ENCODE measurements around the gene NAT10.
A peak's percentile ranks its signal among the peaks of the same experiment; 100 is the strongest.
"Not testable (repeated sequence)": the region's sequence is repeated elsewhere in the genome, so short reads cannot be mapped to it uniquely, and the experiment has no call there.

The NAT10 gene

DNA sequence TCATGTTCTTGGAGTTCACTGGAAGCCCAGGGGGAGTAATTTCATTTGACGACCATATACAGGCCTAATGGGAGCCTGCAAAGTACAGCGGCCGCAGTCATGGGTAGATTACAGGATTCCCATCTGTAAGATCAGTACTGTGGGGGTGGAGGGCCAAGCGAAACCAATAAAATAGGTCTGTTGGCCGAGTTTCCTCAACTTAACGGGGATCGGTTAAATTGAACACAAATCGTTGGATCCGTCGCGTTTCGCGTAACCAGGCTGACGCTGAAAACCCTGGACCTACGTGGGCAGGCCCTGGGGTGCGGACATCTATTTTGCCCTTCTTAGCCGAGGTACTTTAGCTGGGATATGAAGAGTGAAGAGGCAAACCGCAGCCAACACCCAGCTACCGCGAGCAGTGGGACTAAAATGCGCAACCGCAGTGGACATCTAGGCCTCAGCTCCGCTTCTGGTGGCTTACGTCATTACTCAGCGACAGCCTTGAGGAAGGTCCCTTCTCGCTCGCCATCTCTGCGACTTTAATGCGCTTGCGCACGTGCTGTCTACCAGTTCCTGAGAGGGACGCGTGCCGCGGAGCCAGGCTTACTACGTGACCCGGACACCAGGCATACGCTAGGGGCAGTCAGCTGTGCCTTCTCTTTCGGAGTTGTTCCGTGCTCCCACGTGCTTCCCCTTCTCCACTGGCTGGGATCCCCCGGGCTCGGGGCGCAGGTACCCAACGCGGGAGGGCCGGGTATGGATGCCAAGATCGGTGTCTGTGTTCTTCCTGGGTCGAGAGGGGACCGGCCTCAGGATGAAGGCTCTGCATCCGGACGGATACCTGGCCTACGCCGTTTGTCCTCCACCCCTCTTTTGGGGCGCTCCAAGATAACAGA is at the start of gene NAT10:
TSS of gene NAT10 (plus strand) at position 551 of the 878 bp plus-strand sequence. CDS start 2,597 bp downstream, outside the sequence.
- DNase-seq: peak; percentile 90 to 96 (median 94)

DNA sequence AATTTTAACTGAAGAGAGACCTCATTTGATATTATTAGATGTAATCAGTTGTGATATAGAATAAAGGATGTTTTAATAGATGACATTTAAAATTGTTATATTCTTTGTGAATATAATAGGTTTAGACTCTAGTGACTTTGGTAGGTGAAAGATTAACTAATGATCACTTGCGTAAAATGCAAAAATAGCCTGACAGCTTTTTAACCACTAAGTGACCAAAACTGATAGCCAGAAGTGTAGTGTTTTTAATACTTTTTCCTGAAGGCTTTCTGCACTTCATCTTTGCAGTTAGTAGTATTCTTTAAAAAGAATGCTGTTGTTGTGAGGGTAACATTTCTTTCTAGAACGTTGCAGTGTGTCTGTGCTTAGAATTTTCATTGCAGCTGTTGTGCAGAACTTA is 48.8 kb upstream of the NAT10 start:
- no peak for DNase-seq

DNA sequence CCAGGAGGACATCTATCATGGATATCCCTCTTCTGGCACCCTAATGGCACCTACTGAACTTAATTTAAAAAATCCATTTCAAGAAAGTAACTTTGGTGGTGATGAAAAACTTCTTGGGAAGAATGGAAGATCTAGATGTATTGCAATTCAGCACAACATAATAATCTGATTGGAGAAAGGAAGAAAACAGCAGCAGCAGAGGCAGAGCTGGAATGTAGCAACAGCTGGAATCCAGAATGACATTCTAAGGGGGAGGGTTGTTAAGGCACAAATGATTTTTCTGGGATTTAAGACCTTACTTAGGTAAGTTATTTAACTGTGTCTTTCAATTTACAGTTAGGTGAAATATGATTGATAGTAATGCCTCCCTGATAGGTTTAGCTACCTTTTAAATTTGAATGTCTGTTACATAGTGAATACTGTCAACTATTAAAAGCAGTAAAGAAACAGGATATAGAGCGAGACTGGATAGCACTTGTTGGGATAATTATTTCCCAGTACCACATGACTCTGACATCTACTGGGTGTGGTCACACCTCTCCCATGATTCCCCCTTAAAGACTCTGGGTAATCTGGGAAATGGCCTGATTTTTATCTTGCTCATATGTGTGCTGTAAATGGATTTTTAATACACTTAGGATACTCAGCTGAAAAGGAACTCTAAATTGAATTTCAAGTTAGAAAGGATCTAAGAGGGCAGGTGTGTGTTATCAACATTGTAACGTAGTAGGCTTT is 42.2 kb upstream of the NAT10 start:
- no peak for DNase-seq

DNA sequence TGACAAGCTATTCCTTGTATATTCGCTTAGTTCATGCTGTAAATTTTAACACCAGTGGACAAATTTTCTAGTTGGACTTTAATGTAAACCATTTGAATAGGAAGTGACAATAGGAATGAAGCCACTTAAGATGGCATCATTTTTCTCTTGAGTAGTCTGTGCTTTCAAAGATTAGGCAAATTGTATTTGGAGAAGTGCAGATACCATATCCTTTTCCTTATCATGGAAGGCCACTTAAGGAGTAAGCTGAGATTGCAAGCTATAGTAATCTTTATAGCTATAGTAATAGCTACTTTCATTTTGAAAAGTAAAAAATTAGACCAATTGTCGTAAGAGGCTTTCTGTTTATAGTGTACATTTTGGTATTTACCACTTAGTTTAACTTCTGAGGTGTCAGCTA is 41.1 kb upstream of the NAT10 start:
- no peak for DNase-seq

DNA sequence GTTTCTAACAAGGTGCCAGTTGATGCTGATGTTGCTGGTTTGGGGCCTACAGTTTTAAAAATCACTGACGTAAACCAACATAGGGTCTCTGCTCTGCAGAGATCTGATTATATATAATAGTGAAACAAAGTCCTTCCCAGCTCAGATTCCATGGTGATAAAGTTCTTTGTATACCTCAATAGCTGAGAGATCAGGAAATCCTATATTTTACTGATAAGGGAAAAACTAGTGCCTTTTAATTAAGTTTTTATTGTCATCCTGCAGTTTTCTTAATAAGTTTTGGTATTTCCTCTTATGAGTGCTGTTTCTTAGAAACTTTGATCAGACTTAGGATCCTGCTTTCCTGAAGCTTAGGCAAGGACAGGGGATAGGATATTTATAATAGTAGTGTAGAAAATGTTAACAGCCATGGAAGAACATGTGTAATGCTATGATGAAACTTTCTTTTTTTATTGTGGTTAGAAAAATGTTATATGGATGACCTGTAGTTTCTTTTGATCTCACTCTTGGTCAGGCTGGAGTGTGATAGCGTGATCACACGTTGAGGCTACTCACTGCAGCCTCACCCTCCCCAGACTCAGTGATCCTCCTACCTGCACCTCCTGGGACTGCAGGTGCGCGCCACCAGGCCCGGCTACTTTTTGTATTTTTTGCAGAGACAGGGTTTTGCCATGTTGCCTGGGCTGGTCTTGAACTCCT is 39.8 kb upstream of the NAT10 start:
- no peak for DNase-seq

DNA sequence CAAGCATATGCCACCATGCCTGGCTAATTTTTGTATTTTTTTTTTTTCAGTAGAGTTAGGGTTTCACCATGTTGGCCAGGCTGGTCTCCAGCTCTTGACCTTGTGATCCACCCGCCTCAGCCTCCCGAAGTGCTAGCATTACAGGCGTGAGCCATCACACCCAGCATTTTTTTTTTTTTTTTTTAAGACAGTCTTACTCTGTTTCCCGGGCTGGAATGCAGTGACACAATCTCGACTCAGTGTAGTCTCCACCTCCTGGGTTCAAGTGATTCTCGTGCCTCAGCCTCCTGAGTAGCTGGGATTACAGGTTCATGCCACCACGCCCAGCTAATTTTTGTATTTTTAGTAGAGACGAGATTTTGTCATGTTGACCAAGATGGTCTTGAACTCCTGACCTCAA is 38.7 kb upstream of the NAT10 start:
- DNase-seq: not testable (repeated sequence)

DNA sequence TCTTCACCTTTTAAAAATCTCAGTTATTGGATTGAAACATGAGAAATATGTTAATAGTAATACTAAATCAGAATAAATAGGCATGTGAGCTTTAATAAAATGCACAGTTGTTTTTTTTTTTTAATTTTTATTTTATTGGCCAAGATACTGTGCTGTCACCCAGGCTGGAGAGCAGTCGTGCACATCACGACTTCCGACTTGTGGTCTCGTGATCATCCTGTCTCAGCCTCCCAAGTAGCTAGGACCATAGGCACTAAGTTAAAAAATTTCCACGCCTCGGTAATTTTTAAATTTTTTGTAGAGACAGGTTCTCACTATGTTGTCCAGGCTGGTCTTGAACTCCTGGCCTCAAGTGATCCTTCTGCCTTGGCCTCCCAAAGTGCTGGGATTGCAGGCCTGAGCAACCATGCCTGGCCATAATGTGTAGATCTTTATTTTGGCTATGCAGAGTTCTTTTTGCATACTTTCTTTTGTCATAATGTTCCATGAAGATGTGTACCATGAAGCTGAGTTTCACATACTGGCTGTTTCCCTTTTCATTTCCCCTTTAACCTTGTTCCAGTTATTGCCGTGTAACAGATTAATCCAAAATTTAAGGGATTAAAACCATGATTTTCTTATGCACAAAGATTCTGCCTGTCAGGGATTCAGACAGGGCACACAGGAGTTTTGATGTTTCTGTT is 37.9 kb upstream of the NAT10 start:
- no peak for DNase-seq

DNA sequence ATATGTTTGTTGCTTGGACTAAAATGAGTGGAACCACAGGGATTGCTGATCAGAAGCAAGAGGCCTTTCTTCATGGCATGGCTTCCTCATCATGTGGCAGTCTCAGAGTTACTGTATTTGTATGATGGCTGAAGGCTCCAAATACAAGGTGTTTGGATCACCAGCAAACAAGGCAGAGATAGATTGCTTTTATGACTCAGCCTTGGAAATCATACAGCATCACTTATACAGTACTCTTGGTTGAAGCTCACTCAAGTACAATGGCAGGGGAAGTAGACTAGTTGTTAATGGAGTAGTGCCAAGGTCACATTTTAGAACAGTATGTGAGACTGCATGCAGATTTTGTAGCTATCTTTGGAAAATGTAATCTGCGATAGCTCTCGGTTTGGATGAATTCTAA is 37.3 kb upstream of the NAT10 start:
- no peak for DNase-seq

DNA sequence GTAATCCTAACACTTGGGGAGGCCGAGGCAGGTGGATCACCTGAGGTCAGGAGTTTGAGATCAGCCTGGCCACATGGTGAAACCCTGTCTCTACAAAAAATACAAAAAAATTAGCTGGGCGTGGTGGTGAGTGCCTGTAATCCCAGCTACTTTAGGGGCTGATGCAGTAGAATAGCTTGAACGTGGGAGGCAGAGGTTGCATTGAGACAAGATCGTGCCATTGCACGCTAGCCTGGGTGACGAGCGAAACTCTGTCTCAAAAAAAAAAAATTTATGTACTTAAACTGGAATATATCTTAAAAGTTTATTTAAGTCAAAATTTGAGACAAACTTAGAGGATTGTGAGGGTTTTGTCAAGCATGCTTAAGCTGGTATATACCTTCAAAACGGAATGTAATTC is 34.1 kb upstream of the NAT10 start:
- not testable (repeated sequence) for DNase-seq

DNA sequence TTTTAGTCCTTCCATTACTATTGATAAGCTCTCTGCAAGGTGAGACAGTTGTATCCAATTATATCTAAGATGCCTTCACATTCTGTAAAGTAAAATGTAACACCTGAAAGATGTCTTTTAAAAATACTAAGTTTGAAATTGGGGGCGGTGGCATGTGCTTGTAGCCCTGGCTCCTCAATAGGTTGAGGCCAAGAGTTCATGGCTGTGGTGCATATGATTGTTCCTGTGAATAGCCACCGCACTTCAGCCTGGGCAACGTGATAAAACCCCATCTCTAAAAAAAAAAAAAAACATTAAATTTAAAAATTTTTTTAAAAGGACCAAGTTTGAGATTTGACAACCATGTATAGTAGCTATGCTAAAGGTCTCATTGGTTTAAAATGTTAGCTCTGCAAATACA is 33.4 kb upstream of the NAT10 start:
- DNase-seq: no peak

DNA sequence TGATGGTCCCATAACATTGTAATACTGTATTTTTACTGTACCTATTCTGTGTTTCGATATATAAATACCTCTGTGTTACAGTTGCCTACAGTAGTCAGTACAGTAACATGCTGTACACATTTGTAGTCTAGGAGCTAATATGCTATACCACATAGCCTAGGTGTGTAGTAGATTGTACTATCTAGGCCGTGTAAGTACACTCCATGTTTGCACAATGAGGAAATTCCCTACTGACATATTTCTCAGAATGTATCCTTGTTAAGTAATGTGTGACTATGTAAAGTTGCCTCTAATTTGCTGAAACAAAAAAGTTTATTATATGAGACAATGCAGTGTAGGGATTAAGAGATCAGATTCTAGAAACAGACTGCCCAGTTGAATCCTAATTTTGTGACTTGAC is 32.6 kb upstream of the NAT10 start:
- DNase-seq: no peak

DNA sequence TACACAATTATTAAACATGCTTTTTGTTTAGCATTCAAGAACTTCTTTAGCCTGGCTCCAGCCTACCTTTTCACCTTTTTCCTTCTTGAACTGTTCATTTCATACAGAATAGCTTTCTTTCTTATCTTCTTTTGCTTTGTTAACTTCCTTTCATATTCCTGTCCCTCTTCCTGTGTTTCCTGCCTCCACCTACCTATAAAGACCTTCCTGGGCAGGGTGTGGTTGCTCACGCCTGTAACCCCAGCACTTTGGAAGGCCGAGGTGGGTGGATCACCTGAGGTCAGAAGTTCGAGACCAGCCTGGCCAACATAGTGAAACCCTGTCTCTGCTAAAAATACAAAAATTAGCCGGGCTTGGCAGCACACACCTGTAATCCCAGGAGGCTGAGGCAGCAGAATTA is 31.0 kb upstream of the NAT10 start:
- DNase-seq: no peak

DNA sequence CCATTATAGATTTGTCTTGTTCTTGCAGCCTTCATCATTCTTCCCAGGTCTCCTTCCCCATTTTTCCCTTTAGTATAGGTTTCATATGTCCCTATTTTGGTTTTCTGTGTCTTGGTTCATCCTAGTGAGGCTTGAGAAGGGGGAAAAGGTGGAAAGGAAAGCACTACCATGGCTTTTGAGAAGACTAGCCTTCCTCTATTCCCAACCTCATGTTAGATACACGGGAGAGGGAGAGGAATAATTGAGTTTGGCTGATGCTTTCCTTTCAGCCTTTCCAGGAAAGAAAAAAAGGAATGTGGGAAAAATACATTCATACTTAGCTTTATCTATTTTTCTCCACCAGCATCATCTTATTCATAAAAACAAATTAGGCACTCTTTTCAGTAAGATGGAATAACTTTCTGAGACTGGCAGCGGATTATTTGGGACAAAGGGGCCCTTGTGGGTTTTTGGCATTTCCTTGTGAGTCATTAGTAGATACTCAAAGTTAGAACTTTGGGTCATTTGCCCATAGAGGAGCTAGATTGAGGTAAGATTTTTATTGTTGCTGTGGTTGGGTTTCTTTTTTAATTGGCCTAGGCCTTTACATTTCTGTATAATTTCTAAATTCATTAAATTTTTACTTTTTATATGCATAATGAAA is 30.1 kb upstream of the NAT10 start:
- DNase-seq: no peak

DNA sequence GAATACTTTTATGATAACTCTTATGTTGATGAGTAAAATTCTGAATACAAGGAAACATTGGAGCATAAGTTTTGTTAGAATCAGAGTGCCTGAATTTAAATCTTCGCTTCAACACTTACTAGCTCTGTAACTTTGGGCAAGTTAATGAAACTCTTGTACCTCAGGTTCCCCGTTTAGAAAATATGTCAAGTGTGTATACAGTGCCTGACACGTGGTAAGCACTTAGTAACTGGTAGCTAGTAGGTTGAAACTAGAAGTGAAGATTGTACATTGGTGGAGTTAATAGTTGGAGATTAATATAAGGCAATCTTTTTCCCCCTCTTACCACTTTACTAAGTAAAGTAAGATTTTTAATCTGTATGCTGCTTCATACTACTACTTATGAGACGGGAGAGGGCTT is 24.8 kb upstream of the NAT10 start:
- DNase-seq: no peak

DNA sequence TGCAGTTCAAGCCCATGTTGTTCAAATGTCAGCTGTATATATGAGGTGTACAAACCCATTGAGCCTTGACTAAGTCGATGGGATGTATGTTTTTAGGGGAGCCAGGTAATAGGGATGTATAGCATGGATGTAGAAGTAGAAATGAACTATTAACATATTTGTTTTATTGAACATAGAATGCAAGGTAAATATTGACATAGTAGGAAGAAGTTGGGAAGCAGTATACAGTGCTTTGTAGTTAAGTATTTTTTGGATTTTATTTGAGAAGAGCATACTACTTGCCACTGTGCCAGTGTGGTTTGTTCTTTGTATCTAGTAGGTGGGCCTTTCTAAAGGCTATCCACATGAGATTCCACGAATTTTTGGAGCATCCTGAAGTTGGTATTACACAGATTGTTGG is 20.8 kb upstream of the NAT10 start:
- no peak for DNase-seq

DNA sequence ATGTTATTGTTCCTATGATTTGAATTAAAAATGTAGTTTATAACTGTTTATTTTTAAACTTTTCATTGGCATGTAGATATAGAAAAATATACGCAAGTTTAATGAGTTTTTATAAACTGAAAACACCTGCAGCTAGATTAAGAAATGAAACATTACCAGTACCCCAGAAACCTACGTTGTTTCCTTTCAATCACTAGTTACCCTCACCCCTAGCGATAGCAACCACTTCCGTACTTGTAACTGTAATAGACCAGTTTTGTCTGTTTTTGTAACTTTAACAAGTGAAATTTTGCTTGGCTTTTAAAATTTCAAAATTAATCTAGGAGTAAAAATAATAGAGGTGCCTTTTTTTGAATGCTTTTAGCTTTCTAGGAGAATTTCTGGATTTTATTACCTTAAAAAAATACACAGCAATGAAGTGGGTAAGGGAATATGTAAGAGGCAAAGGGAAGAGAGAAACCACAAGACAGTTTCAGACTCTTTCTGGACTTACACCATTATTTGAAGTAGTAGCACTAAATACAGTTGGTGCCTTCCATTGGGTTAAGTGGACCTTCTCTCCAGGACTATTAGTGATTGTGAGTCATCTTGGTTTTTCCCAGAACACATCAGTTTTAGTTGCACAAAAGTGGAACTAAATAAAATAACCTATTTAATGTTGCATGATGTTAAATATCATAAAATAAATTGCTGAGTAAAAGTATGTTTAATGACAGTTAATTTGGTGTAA is 18.7 kb upstream of the NAT10 start:
- DNase-seq: no peak

DNA sequence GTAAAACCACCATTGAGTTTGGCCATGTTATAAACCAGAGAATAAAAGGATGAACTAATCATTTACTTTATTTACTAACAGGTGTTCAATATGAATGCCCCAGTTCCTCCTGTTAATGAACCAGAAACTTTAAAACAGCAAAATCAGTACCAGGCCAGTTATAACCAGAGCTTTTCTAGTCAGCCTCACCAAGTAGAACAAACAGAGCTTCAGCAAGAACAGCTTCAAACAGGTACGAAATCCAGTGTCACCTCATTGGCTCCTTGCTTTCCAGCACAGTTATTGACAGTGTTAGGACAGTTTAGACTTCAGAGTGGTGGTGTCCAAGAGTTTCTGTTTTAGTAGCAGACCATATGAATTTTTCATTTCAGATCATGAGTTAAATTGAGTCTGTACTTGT is 13.6 kb upstream of the NAT10 start:
- DNase-seq: no peak

DNA sequence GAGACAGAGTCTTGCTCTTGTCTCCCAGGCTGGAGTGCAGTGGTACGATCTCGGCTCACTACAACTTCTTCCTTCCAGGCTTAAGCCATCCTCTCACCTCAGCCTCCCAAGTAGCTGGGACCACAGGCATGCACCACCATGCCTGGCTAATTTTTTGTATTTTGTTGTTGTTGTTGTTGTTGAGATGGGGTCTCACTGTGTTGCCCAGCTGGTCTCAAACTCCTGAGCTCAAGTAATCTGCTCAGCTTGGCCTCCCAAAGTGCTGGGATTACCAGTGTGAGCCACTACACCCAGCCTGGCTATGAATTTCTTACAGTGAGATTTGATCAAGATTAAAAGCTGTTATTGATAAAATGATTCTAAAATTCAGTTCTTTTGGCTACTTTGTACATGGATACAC is 10.5 kb upstream of the NAT10 start:
- DNase-seq: not testable (repeated sequence)

DNA sequence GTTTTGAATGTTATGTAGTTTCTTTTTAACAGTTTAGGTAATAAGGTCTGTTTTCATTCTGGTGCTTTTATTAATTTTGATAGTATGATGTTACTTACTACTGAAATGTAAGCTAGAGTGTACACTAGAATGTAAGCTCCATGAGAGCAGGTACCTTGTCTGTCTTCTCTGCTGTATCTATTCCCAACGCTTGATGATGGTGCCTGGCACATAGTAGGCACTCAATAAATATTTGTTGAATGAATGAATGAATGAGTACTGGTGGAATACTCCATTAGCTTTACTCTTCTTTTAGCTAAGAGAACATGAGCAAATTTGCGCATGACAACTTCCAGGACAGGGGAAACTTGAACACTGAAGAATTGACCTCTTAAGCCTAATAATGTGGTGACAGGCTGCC is 6.6 kb upstream of the NAT10 start:
- no peak for DNase-seq

DNA sequence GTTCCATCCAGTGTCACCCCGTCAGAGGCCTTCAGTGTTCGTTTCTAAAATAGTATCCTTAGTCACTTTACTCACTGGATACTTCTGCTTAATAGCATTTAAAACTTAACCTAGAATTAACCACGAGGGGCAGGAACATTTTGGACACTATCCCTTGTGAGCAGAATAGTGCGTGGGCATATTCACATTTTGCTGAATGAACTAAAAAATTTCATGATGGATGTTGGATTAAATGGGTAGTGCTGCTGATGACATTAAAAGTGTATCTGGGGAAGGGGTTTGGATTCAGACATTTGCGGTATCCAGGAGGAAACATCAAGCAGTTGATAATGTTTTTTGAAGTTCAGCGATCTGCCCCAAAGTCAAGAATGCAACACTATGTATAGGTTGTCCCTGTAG is 750 bp upstream of the NAT10 start:
- DNase-seq: no peak

DNA sequence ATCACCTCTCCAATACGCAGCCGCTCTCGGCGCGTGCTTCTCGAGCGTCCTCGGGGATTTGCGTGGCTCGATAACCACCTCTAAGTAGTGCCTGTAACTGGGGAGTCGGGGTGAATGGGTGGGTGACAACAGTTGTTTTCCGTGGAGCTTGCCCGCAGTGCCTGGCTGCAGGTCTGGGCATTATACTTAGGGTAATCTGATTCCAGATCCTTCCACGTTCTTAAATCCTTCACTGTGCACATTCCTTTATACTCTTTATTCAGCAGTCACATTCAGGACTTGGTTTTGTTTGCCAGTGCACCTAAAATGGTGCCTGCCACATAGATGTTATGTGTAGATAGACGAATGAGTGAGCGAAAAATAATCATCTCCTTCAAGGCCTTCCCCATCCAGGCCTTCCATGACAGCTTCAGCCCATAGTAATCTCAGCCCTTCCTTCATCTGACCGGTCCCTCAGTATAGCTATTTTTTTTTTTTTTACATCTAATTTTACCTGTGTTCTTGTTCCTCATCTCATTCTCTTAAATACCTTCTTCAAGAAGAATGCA is 602 bp downstream of the NAT10 start:
- DNase-seq: no peak
